A172 (cell line): Measurements from ENCODE around the gene SLC4A9. TPM values are rescaled to one million over a fixed set of nuclear protein-coding genes. Genes with fewer than 3 reads are reported as not detected.
A peak's percentile ranks its signal among the peaks of the same experiment; 100 is the strongest.
"Not testable (repeated sequence)": the region's sequence is repeated elsewhere in the genome, so short reads cannot be mapped to it uniquely, and the experiment has no call there.

Source experiments
- DNase-seq: peaks from one replicate; pipeline ENCODE4 v3.0.0-alpha.2; 2015; ENCODE audit warnings: low spot score
- total RNA-seq: library from RNA; depleted of rRNA; stranded (reverse); fragments of >200 nt; shearing (Covaris generic); gene quantifications from 2 replicates; pipeline ENCODE4 v1.2.3, GENCODE V29; 2014; rRNA removed

SLC4A9 gene
- total RNA-seq, 1 experiment from 2014 or later, result not detected

DNA sequence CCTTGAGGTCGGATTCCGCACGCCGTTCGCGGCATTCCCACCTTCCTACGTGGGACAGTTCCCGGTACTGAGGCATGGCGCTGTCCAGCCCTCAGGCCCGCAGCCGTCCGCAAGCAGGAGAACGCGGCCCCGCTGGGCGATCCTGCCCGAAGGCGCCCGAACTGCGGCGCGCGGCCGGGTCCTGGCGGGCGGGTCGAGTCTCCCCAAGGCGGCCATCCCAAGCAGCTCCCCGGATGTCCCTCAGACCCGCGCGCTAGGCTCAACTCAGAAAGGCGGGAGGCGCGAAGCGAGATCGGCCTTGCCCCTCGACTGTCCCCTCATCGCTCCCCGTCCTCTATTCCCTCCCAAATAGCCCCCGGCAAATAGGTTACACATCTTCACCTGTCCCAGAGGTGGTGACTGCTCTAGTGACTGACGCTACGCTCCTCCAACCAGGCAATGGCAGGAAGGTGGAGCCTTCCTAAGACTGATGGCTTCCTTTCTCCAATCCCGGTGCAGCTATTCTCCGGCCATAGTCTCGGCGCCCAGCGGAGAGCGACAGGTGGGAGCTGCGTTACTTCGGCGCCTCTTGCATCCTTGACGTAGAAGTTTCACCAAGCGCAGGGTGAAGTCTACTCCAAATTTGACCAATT lies 40.9 kb downstream of the SLC4A9 start:
- DNase-seq, result peak; percentile 98

- peak; percentile 100 for DNase-seq
Measured at GRCh38 chr5:140401362-140402257, 41.6 kb downstream of the SLC4A9 start, which contains the start of gene ANKHD1. ANKHD1 (plus strand) TSS chr5:140401833; CDS start chr5:140401968, 135 bp downstream.

DNA sequence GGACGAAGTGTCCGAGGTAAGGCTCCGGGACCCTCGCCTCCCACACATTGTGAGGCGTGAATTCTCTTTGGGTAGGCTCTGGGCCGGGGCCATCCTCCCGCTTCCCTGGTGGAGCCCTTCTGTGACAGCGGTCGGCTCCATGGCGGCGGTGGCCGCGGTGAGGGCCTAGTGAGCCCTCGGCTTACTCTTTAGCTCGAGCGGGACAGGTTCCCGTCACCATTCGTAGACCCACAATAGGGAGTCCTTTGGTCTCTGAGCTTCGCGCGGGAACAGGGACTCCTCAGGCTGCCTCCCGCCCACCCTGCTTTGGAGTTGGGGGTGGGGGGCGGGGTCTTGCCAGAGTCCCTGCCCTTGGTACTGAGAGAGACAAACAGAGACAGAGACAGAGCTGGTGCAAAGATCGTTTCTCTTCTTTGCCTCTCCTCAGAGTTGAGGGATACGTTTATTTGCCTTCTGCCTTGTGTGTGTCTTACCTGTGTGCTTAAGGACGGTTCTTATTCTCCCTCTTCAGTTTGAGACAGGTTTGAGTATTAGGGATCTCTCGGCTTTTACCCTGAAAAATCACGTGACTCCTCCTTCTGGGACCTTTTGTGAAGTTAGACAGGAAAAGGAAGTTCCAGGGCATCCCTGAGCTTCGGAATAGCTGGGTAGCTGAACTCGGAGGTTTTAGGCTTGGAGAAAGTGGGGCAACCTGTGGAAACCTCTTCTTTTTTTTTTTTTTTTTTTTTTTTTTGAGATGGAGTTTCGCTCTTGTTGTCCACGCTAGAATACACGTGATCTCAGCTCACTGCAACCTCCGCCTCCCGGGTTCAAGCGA lies 42.5 kb downstream of the SLC4A9 start:
- peak; percentile 45 for DNase-seq

GRCh38 chr5:140403613-140404012 lies 43.6 kb downstream of the SLC4A9 start:
- DNase-seq, result no peak

DNA sequence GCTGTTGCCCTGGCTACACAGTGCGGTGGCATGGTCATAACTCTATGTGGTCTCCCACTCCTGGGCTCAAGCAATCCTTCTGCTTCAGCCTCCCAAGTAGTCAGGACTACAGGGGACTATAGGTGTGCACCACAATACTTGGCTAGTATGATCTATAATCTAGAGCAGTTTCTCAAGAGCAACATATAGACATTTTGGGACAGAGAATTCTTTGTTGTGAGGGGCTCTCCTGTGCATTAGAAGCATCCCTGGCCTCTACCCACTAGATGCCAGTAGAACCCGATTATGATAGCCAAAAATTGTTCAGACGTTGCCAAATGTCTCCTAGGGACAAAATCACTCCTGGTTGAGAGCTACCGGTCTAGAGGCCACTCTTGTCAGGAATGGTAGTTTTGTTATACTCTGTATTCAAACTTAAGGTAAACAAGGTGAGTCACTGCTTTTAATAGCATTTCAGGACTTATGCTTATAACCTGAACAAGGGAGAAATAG lies 48.8 kb downstream of the SLC4A9 start:
- DNase-seq, result peak; percentile 7

DNA sequence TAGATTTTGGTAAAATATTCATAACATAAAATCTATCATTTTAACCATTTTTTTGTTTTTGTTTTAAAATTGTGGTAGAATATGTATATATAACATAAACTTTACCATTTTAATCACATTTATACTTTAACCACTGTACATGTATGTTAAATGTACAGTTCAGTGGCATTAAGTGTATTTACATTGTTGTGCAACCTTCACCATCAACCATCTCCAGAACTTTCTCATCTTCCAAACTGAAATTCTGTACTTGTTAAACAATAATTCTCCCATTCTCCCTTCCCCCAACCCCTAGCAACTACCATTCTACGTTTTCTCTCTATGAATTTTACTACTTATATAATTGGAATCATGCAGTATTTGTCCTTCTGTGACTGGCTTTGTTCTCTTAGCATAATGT lies 53.2 kb downstream of the SLC4A9 start:
- no peak for DNase-seq

- no peak for DNase-seq
Measured at GRCh38 chr5:140417235-140417634, 57.2 kb downstream of the SLC4A9 start.

DNA sequence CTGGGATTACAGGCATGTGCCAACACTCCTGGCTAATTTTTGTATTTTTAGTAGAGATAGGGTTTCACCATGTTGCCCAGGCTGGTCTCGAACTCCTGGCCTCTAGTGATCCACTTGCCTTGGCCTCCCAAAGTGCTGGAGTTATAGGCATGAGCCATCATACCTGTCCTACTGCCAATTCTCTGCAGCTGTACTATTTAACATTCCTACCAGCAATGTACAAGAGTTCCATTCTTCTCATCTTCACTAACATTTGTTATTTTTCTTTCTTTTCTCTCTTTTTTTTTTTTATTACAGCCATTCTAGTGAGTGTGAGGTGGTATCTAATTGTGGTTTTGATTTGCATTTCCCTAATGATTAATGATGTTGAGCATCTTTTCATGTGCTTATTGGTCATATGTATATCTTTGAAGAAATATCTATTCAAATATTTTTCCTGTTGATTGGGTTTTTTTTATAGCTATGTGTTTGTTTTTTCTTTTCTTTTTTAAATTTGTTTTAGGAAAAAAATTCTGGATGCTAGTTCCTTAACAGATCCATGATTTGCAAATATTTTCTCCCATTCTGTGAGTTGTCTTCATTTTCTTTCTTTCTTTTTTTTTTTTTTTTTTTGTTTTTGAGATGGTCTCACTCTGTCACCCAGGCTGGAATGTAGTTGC lies 59.0 kb downstream of the SLC4A9 start:
- DNase-seq, result no peak

DNA sequence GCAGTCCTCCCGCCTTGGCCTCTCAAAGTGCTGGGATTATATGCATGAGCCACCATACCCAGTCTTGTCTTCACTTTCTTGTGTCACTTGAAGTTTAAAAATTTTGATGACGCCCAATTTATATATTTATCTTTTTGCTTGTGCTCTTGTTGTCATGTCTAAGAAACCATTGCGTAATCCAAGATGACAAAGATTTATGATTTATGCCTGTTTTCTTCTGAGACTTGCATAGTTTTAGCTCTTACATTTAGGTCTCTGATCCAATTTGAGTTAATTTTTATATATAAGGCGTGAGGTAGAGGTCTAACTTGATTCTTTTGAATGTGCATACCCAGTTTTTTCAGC lies 60.2 kb downstream of the SLC4A9 start:
- DNase-seq, result no peak

DNA sequence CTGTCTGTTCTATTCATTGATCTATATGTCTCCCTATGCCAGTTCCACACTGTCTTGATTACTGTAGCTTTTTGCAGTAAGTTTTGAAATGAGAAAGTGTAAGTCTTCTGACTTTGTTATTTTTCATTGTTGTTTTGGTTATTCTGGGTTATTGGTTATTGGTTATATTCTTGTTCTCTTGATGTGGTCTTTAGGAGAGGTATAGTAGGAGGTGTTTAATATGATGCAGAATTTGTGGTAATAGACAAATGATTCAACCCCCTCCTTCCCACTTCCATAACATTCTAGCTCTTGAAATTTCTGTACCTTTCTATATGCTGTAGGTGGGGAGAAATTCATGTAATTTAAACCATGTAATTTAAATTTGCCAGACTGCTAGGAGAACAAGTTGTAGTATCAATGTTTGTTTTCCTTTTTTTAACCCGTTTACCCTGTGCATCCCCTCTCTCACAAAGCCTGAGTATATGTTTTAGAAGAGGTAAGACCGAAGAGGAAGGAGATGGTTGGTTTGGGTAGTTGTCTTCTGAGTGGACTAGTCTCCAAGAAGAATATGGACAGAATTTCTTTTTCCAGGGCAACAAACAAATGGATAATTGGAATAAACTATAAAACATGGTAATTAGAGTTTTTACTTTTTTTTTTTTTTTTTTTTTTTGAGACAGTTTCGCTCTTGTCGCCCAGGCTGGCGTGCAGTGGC lies 60.8 kb downstream of the SLC4A9 start:
- no peak for DNase-seq

- not testable (repeated sequence) for DNase-seq
Measured at GRCh38 chr5:140421375-140421774, 61.4 kb downstream of the SLC4A9 start.

- DNase-seq, result no peak
Measured at GRCh38 chr5:140423609-140424008, 63.6 kb downstream of the SLC4A9 start.

- DNase-seq, result no peak
Measured at GRCh38 chr5:140424135-140424534, 64.1 kb downstream of the SLC4A9 start.

Other genes with a start within 250 kb of the SLC4A9 start
- gene PURA, start 246.1 kb upstream of the SLC4A9 start, total RNA-seq, result 10.6 and 11.5 TPM in 2 replicates
- gene IGIP, start 234.3 kb upstream of the SLC4A9 start, total RNA-seq, result 2.5 and 3.2 TPM in 2 replicates
- gene CYSTM1, start 185.0 kb upstream of the SLC4A9 start, total RNA-seq, result 48.4 and 54.9 TPM in 2 replicates
- gene PFDN1, start 57.1 kb upstream of the SLC4A9 start, total RNA-seq, result 201 and 255 TPM in 2 replicates
- gene HBEGF, start 13.6 kb upstream of the SLC4A9 start, total RNA-seq, result 9.2 and 17.4 TPM in 2 replicates
- gene ANKHD1, start 41.6 kb downstream of the SLC4A9 start, total RNA-seq, result 49.3 and 51.3 TPM in 2 replicates
- not detected in 2 replicates for gene EIF4EBP3, start 187.5 kb downstream of the SLC4A9 start, total RNA-seq
- 55.0 and 57.1 TPM in 2 replicates for gene SRA1, start 197.3 kb downstream of the SLC4A9 start, total RNA-seq
- 5.9 and 6.1 TPM in 2 replicates for gene APBB3, start 204.4 kb downstream of the SLC4A9 start, total RNA-seq
- gene SLC35A4, start 204.6 kb downstream of the SLC4A9 start, total RNA-seq, result 51.2 and 59.8 TPM in 2 replicates